H1 (cell line): ENCODE results near the gene DPYD. TPM values are rescaled to one million over a fixed set of nuclear protein-coding genes. Genes with fewer than 3 reads are reported as not detected.

Experiments
- CTBP2 ChIP-seq: IDR thresholded peaks from 2 replicates; pipeline ENCODE4 v1.7.0; 2011; ENCODE audit warnings: borderline replicate concordance, mild to moderate bottlenecking, moderate library complexity, mixed read lengths, low read length; ENCODE audit not compliant: insufficient read depth, insufficient read length
- GABPA ChIP-seq: IDR thresholded peaks from 2 replicates; pipeline ENCODE4 v1.6.1; 2011; ENCODE audit warnings: mild to moderate bottlenecking, low read length, moderate library complexity, borderline replicate concordance; ENCODE audit not compliant: insufficient read depth
- NANOG ChIP-seq: IDR thresholded peaks from 2 replicates; pipeline ENCODE4 v1.6.1; 2011; ENCODE audit warnings: low read length, low read depth, mild to moderate bottlenecking, inconsistent platforms; ENCODE audit not compliant: insufficient read depth, poor library complexity, severe bottlenecking
- RBBP5 ChIP-seq: IDR thresholded peaks from 2 replicates; pipeline ENCODE4 v1.7.1; 2012; ENCODE audit warnings: low read depth, mild to moderate bottlenecking, inconsistent platforms, low read length, moderate library complexity, borderline replicate concordance
- ZNF274 ChIP-seq: IDR thresholded peaks from 2 replicates; pipeline ENCODE4 v1.7.0; 2012; ENCODE audit warnings: low read length, borderline replicate concordance; ENCODE audit errors: extremely low read depth
- polyA plus RNA-seq, 7 experiments: library from polyadenylated mRNA; depleted of rRNA in 3 of 7; stranded (reverse) in 5 of 7; unstranded in 2 of 7; fragments of >200 nt in 5 of 7; fragments of 200-250 nt in 2 of 7; gene quantifications; 1 replicate in 5 of 7; 2 replicates in 1 of 7; 4 replicates in 1 of 7; pipeline versions ENCODE4 v1.2.1 to v1.2.3, GENCODE V29; 2011 to 2013; ENCODE audit warnings: missing spikeins in 2 of 7, mixed read lengths in 2 of 7
- total RNA-seq: library from RNA; stranded (reverse); fragmentation: NEBNext Ultra II Directional; extraction: Animal tissue kit (Norgen Biotek cat#: 25700); gene quantifications from 2 replicates; pipeline ENCODE4 v1.2.1, GENCODE V29; 2021

The DPYD gene
- total and polyA plus RNA-seq, 2 of the 8 experiments (the other 6 are each of a cell fraction or from before 2014, with no cell fraction given): 0.29 to 0.73 TPM

- no peak for TF ChIP-seq NANOG
- no peak for TF ChIP-seq ZNF274
- TF ChIP-seq CTBP2: no peak
- TF ChIP-seq RBBP5: no peak
- TF ChIP-seq GABPA: no peak
These were observed 827.1 kb downstream of the DPYD start (continued) for GRCh38 chr1:97093741-97094140.
